ENCODE data around the gene ADCYAP1R1.

DNA sequence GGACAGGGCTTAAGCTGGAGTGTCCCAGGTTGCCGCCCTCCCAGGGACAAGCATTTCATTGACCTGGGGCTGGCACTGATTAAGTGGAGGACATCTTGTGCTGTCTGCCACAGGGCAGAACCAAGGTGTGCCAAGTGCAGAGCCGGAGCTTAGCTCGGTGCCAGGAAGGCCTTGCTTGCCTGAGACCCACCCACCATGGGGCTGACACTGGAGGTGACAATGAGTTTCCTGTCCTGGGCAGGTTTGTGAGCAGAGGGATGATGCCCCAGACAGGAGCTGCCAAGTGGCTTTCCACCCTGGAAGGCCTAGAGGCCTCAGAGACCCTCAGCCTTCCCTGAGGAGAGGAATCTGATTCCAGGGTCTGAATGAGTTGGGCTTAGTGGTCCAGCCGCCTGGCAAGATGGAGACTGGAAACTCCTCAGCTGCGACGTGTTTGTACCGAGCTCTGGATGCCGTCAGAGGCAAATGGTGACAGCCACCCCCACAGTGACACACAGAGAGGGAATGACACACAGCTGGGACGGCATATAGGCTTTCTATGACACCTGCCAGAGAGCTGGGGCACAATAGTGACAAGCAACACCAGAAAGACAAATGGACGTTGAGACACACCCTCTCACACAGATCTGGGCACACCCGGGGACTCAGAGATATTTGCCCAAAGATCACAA lies 2.6 kb downstream of the ADCYAP1R1 start:
- TF ChIP-seq, protein P1, sequence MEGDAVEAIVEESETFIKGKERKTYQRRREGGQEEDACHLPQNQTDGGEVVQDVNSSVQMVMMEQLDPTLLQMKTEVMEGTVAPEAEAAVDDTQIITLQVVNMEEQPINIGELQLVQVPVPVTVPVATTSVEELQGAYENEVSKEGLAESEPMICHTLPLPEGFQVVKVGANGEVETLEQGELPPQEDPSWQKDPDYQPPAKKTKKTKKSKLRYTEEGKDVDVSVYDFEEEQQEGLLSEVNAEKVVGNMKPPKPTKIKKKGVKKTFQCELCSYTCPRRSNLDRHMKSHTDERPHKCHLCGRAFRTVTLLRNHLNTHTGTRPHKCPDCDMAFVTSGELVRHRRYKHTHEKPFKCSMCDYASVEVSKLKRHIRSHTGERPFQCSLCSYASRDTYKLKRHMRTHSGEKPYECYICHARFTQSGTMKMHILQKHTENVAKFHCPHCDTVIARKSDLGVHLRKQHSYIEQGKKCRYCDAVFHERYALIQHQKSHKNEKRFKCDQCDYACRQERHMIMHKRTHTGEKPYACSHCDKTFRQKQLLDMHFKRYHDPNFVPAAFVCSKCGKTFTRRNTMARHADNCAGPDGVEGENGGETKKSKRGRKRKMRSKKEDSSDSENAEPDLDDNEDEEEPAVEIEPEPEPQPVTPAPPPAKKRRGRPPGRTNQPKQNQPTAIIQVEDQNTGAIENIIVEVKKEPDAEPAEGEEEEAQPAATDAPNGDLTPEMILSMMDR (IDR thresholded peaks at IDR 0.05), result no peak
- TF ChIP-seq POLR2AphosphoS5 (IDR thresholded peaks at IDR 0.05), result no peak

All from gastroesophageal sphincter (tissue), 3 donors.